Stomach (tissue), 9 donors: ENCODE results near the gene SRSF3. TPM values are rescaled to one million over a fixed set of nuclear protein-coding genes. Genes with fewer than 3 reads are reported as not detected.

Experiments
- DNase-seq, 2 donors: peaks; one replicate each; pipeline versions ENCODE4 v3.0.0 to v3.0.0-alpha.2; 2013 to 2019
- H3K27ac ChIP-seq, 5 donors: fragments of 200-600 bp in 4 of 5; sonication (generic) in 4 of 5; one replicate each; pipeline ENCODE4 v1.5.1; 2013 to 2019; ENCODE audit warnings: mild to moderate bottlenecking in 1 of 5, moderate library complexity in 1 of 5
- H3K27me3 ChIP-seq, 3 donors: fragments of 200-600 bp; sonication (generic); one replicate each; pipeline ENCODE4 v1.5.1; 2017 to 2019; ENCODE audit warnings: mixed run types in 1 of 3
- H3K36me3 ChIP-seq, 4 donors: fragments of 200-600 bp; sonication (generic); 1 replicate in 3 of 4; 2 replicates in 1 of 4; pipeline ENCODE4 v1.5.1; 2016 to 2019
- H3K4me1 ChIP-seq, 4 donors: fragments of 200-600 bp; sonication (generic); one replicate each; pipeline ENCODE4 v1.5.1; 2016 to 2019
- H3K4me3 ChIP-seq, 4 donors: fragments of 200-600 bp; sonication (generic) in 3 of 4; one replicate each; pipeline ENCODE4 v1.5.1; 2016 to 2019; ENCODE audit warnings: mild to moderate bottlenecking in 1 of 4
- H3K9me3 ChIP-seq, 4 donors: fragments of 200-600 bp; sonication (generic); one replicate each; pipeline ENCODE4 v1.5.1; 2016 to 2019
- CTCF ChIP-seq, 7 experiments: fragments of 450-650 bp in 4 of 7; fragments of 200-600 bp in 3 of 7; sonication (generic) in 3 of 7; IDR thresholded peaks; one replicate each; pipeline ENCODE4 v1.5.1; 2016 to 2019; ENCODE audit warnings: antibody characterized with exemption in 7 of 7, control low read depth in 2 of 7, mild to moderate bottlenecking in 1 of 7
- EP300 ChIP-seq: sonication (generic); formaldehyde crosslinking; IDR thresholded peaks from one replicate; pipeline ENCODE4 v1.6.1; 2017; ENCODE audit warnings: antibody characterized with exemption
- POLR2A ChIP-seq, 4 donors: fragments of 450-650 bp; IDR thresholded peaks; one replicate each; pipeline ENCODE4 v1.6.1; 2016; ENCODE audit warnings: antibody characterized with exemption in 4 of 4, control low read depth in 2 of 4, mild to moderate bottlenecking in 1 of 4, moderate library complexity in 1 of 4
- POLR2AphosphoS5 ChIP-seq, 3 donors: sonication (generic); formaldehyde crosslinking; IDR thresholded peaks; one replicate each; pipeline ENCODE4 v1.6.1; 2016; ENCODE audit warnings: antibody characterized with exemption in 3 of 3
- WGBS, 5 donors: extraction: QIAGEN DNeasy Blood & Tissue Kit in 3 of 5; methylation state at CpG; one replicate each; pipeline versions ENCODE4 v1.1.5 to v1.1.7; 2013 to 2018; 5-methylcytosine and 5-hydroxymethylcytosine counted together
- intact Hi-C: fragments of 100-400 bp; cut with DNase I; formaldehyde crosslinking; loops from one replicate; pipeline ENCODE4 v1.15.1; 2023; ENCODE audit warnings: low total_unique reads
- polyA plus RNA-seq, 3 donors: library from polyadenylated mRNA; stranded (reverse); fragments of 200-250 nt; gene quantifications; one replicate each; pipeline ENCODE4 v1.2.3, GENCODE V29; 2013
- total RNA-seq, 5 donors: library from RNA; depleted of rRNA; stranded (reverse); fragments of >200 nt; gene quantifications; one replicate each; pipeline versions ENCODE4 v1.1.0 to v1.2.3, GENCODE V29; 2014 to 2016
- donor health status: healthy with polysubstance abuse.
- donor health status: Bipolar disorder and iron deficiency.
- donor health status: healthy.

The SRSF3 gene
- total and polyA plus RNA-seq, 8 donors = 77.2 to 250 (median 146) TPM

- 0 to 1% (median 1%) methylated on average over 15 of the region's 15 CpGs for WGBS, 5 donors
- Histone ChIP-seq H3K4me1 (peaks cover 32 to 54% (median 45%) of the 10 kb centered on the region in 4 donors), H3K4me3 (peak overlapping the region; percentile 60 to 93 (median 76)), H3K9me3 (no peaks in the 10 kb centered on the region), H3K36me3 (peaks cover 35 to 37% (median 35%) of the 10 kb centered on the region in 4 donors), H3K27ac (peak overlapping the region; percentile 96 to 99 (median 97)), H3K27me3 (no peaks in the 10 kb centered on the region)
- intact Hi-C loops = loop anchor here (5.0 kb wide), 1 partner anchor 43 kb away; no protein-coding TSS in a partner anchor
- TF ChIP-seq POLR2AphosphoS5 (IDR thresholded peaks at IDR 0.05) (peak in 1 of 3 donors; percentile 4), EP300 (no peak), CTCF (IDR thresholded peaks at IDR 0.05) (no peak), POLR2A (IDR thresholded peaks at IDR 0.05) (no peak)
- peak in 1 of 2 donors; percentile 84 for DNase-seq
Observed at GRCh38 chr6:36594816-36595643, 868 bp downstream of the SRSF3 start.

- Histone ChIP-seq H3K36me3 (peaks cover 47 to 50% (median 49%) of the 10 kb centered on the region in 4 donors), H3K4me3 (peak overlapping the region; percentile 60 to 93 (median 76)), H3K27me3 (no peaks in the 10 kb centered on the region), H3K4me1 (peaks cover 45 to 68% (median 57%) of the 10 kb centered on the region in 4 donors), H3K9me3 (no peaks in the 10 kb centered on the region), H3K27ac (peak overlapping the region in 4 of 5 donors; percentile 96 to 99 (median 97))
- DNase-seq = no peak
- no peak for TF ChIP-seq POLR2A (IDR thresholded peaks at IDR 0.05)
- no peak for TF ChIP-seq CTCF (IDR thresholded peaks at IDR 0.05)
- no peak for TF ChIP-seq EP300
- intact Hi-C loops = no loop called here
- 0 to 1% (median 0%) methylated on average over 5 of the region's 5 CpGs for WGBS, 5 donors
Observed at GRCh38 chr6:36596356-36596755, 2.2 kb downstream of the SRSF3 start.

- 0 to 8% (median 6%) methylated on average over 1 of the region's 1 CpG for WGBS, 5 donors
- no peaks in the 10 kb centered on the region for H3K27me3 ChIP-seq
- DNase-seq = no peak
- peaks cover 61 to 64% (median 63%) of the 10 kb centered on the region in 4 donors for H3K36me3 ChIP-seq
- peaks cover 55 to 77% (median 68%) of the 10 kb centered on the region in 4 donors for H3K4me1 ChIP-seq
- no peaks in the 10 kb centered on the region for H3K9me3 ChIP-seq
- peak overlapping the region; percentile 60 to 93 (median 76) for H3K4me3 ChIP-seq
- TF ChIP-seq EP300 (no peak), POLR2A (IDR thresholded peaks at IDR 0.05) (no peak), POLR2AphosphoS5 (IDR thresholded peaks at IDR 0.05) (no peak), CTCF (IDR thresholded peaks at IDR 0.05) (no peak)
- peak overlapping the region in 3 of 5 donors; percentile 96 to 99 (median 97) for H3K27ac ChIP-seq
- intact Hi-C loops = no loop called here
Observed at GRCh38 chr6:36597775-36598174, 3.6 kb downstream of the SRSF3 start.

- no peaks in the 10 kb centered on the region for H3K27me3 ChIP-seq
- H3K36me3 ChIP-seq = peaks cover 66 to 70% (median 68%) of the 10 kb centered on the region in 4 donors
- intact Hi-C loops = no loop called here
- 8 to 17% (median 10%) methylated on average over 9 of the region's 9 CpGs for whole genome bisulfite sequencing, 5 donors
- no peak for DNase-seq
- peak overlapping the region; percentile 60 to 93 (median 76) for H3K4me3 ChIP-seq
- peak overlapping the region in 4 of 5 donors; percentile 16 to 99 (median 96) for H3K27ac ChIP-seq
- peaks cover 56 to 77% (median 68%) of the 10 kb centered on the region in 4 donors for H3K4me1 ChIP-seq
- no peaks in the 10 kb centered on the region for H3K9me3 ChIP-seq
- TF ChIP-seq CTCF (IDR thresholded peaks at IDR 0.05) (no peak), EP300 (no peak)
Observed at GRCh38 chr6:36598326-36598725, 4.2 kb downstream of the SRSF3 start.
